ENCODE data around the gene DGKB.

DNA sequence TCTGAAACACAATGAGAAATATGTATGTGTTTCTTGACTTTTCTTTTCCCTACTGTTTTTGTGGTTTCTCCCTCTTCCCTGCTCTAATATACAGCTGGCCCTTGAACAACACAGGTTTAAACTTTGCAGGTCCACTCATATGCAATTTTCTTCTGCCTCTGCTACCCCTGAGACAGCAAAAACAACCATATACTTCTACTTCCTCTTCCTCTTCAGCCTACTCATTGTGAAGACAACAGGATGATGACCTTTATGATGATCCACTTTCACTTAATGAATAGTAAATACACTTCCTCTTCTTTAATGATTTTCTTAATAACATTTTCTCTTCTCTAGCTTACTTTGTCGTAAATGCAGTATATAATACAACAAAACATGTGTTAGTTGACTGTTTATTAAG lies 35.0 kb upstream of the DGKB start:
- no peak for TF ChIP-seq EZH2 (optimal IDR thresholded peaks at IDR 0.05; ENCODE audit: low read depth, low read length)
- TF ChIP-seq, protein P1, sequence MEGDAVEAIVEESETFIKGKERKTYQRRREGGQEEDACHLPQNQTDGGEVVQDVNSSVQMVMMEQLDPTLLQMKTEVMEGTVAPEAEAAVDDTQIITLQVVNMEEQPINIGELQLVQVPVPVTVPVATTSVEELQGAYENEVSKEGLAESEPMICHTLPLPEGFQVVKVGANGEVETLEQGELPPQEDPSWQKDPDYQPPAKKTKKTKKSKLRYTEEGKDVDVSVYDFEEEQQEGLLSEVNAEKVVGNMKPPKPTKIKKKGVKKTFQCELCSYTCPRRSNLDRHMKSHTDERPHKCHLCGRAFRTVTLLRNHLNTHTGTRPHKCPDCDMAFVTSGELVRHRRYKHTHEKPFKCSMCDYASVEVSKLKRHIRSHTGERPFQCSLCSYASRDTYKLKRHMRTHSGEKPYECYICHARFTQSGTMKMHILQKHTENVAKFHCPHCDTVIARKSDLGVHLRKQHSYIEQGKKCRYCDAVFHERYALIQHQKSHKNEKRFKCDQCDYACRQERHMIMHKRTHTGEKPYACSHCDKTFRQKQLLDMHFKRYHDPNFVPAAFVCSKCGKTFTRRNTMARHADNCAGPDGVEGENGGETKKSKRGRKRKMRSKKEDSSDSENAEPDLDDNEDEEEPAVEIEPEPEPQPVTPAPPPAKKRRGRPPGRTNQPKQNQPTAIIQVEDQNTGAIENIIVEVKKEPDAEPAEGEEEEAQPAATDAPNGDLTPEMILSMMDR (IDR thresholded peaks at IDR 0.05; ENCODE audit: low read length): no peak

Data from MM.1S (cell line).